IMR-90 (cell line): ENCODE data around the gene AZIN2. TPM values are rescaled to one million over a fixed set of nuclear protein-coding genes. Genes with fewer than 3 reads are reported as not detected.
A peak's percentile ranks its signal among the peaks of the same experiment; 100 is the strongest.

Experiments used
- ATAC-seq: fragments of 200-7000 bp; cut with Tn5 transposase; 2 replicates; pipeline ENCODE4 v1.9.1; 2020; ENCODE audit warnings: low read depth, mild to moderate bottlenecking, moderate library complexity
- BruUV-seq: library from RNA; stranded (reverse); fragments of 400-500 nt; replicated peaks from 2 replicates; lab custom pipeline; 2021; lab: Mats Ljungman, UMichigan
- CTCF ChIA-PET: fragments of 300-600 bp; formaldehyde crosslinking; extraction: SDS; loops from one replicate; lab custom pipeline; 2021; ENCODE audit warnings: antibody characterized with exemption; lab: Yijun Ruan, JAX
- POLR2A ChIA-PET: fragments of 300-600 bp; sonication (Branson Sonifier 250); formaldehyde crosslinking; loops from one replicate; lab custom pipeline; 2022; ENCODE audit warnings: antibody characterized with exemption; ENCODE audit not compliant: unreplicated experiment; lab: Charles Lee
- DNase-seq: peaks from one replicate; pipeline ENCODE4 v3.0.0; 2013
- H2AFZ ChIP-seq: replicated peaks from 2 replicates; pipeline ENCODE3; 2013; ENCODE audit warnings: low read length, mild to moderate bottlenecking; ENCODE audit not compliant: poor library complexity
- H2AK5ac ChIP-seq: 2 replicates; pipeline ENCODE4 v1.6.1; 2013; ENCODE audit warnings: low read depth, low read length, inconsistent platforms
- H2AK9ac ChIP-seq: replicated peaks from 2 replicates; pipeline ENCODE3; 2013; ENCODE audit warnings: mild to moderate bottlenecking, low read depth, low read length, moderate library complexity; ENCODE audit not compliant: poor library complexity
- H2BK120ac ChIP-seq: 2 replicates; pipeline ENCODE4 v1.6.1; 2013; ENCODE audit warnings: low read depth, low read length, inconsistent platforms
- H2BK15ac ChIP-seq: 3 replicates; pipeline ENCODE4 v1.6.1; 2013; ENCODE audit warnings: low read depth, low read length, inconsistent platforms
- H2BK20ac ChIP-seq: 2 replicates; pipeline ENCODE4 v1.6.1; 2013; ENCODE audit warnings: low read depth, mild to moderate bottlenecking, inconsistent platforms, low read length, moderate library complexity
- H2BK5ac ChIP-seq: 2 replicates; pipeline ENCODE4 v1.6.1; 2013; ENCODE audit warnings: mild to moderate bottlenecking, low read depth, low read length, inconsistent platforms; ENCODE audit not compliant: poor library complexity, severe bottlenecking
- H3K14ac ChIP-seq: replicated peaks from 2 replicates; pipeline ENCODE4 v1.6.1; 2013; ENCODE audit warnings: low read depth, low read length, inconsistent platforms
- H3K18ac ChIP-seq: 2 replicates; pipeline ENCODE4 v1.6.1; 2013; ENCODE audit warnings: low read depth, low read length, control low read depth
- H3K23ac ChIP-seq: 2 replicates; pipeline ENCODE4 v1.6.1; 2013; ENCODE audit warnings: low read depth, low read length, inconsistent platforms
- H3K27ac ChIP-seq: 2 replicates; pipeline ENCODE4 v1.5.1; 2013; ENCODE audit warnings: mild to moderate bottlenecking, control low read depth, low read length; ENCODE audit not compliant: insufficient read depth
- H3K27me3 ChIP-seq: 2 replicates; pipeline ENCODE4 v1.6.1; 2013; ENCODE audit warnings: low read length; ENCODE audit not compliant: control insufficient read depth, insufficient read depth
- H3K36me3 ChIP-seq: 2 replicates; pipeline ENCODE4 v1.6.1; 2013; ENCODE audit warnings: low read length, mixed read lengths; ENCODE audit not compliant: control insufficient read depth, insufficient read depth
- H3K4ac ChIP-seq: 2 replicates; pipeline ENCODE4 v1.6.1; 2013; ENCODE audit warnings: low read depth, low read length, inconsistent platforms
- H3K4me1 ChIP-seq: 2 replicates; pipeline ENCODE4 v1.6.1; 2013; ENCODE audit warnings: low read length, mixed read lengths; ENCODE audit not compliant: control insufficient read depth, insufficient read depth
- H3K4me2 ChIP-seq: 2 replicates; pipeline ENCODE4 v1.6.1; 2013; ENCODE audit warnings: low read depth, mild to moderate bottlenecking, control low read depth, low read length, moderate library complexity
- H3K4me3 ChIP-seq: 2 replicates; pipeline ENCODE4 v1.5.1; 2013; ENCODE audit warnings: low read depth, mild to moderate bottlenecking, control low read depth, low read length, moderate library complexity; ENCODE audit not compliant: insufficient read depth
- H3K56ac ChIP-seq: 2 replicates; pipeline ENCODE4 v1.6.1; 2013; ENCODE audit warnings: low read length, inconsistent platforms; ENCODE audit not compliant: insufficient read depth; ENCODE audit errors: extremely low read depth
- H3K79me1 ChIP-seq, 2 experiments: 2 replicates each; pipeline ENCODE4 v1.6.1; 2013; ENCODE audit warnings: low read length in 2 of 2, inconsistent platforms in 1 of 2, low read depth in 1 of 2
- H3K9ac ChIP-seq: 2 replicates; pipeline ENCODE4 v1.6.1; 2013; ENCODE audit warnings: low read depth, low read length, control low read depth
- H3K9me1 ChIP-seq: 2 replicates; pipeline ENCODE4 v1.6.1; 2013; ENCODE audit warnings: low read length, inconsistent platforms; ENCODE audit not compliant: insufficient read depth
- H3K9me3 ChIP-seq: 2 replicates; pipeline ENCODE4 v1.6.1; 2013; ENCODE audit warnings: low read length; ENCODE audit not compliant: control insufficient read depth, insufficient read depth
- H4K20me1 ChIP-seq: 2 replicates; pipeline ENCODE4 v1.6.1; 2013; ENCODE audit warnings: low read length, inconsistent platforms; ENCODE audit not compliant: insufficient read depth
- H4K5ac ChIP-seq: 2 replicates; pipeline ENCODE4 v1.6.1; 2013; ENCODE audit warnings: mild to moderate bottlenecking, low read depth, low read length, control low read depth
- H4K8ac ChIP-seq, 2 experiments: 2 replicates each; pipeline ENCODE4 v1.6.1; 2013; ENCODE audit warnings: low read depth in 2 of 2, low read length in 2 of 2, control low read depth in 1 of 2, inconsistent platforms in 1 of 2
- H4K91ac ChIP-seq: 2 replicates; pipeline ENCODE4 v1.6.1; 2013; ENCODE audit warnings: low read depth, low read length, inconsistent platforms; ENCODE audit not compliant: insufficient read depth
- BHLHE40 ChIP-seq: fragments of 150-350 bp; IDR thresholded peaks from 2 replicates; pipeline ENCODE4 v1.6.1; 2016; ENCODE audit warnings: mild to moderate bottlenecking, low read depth, low read length
- CEBPB ChIP-seq: IDR thresholded peaks from 2 replicates; pipeline ENCODE4 v1.6.1; 2012; ENCODE audit warnings: low read depth, low read length, improper control_type of control experiment
- CHD1 ChIP-seq: IDR thresholded peaks from 2 replicates; pipeline ENCODE4 v1.6.1; 2012; ENCODE audit warnings: low read depth, low read length, improper control_type of control experiment
- FOS ChIP-seq: fragments of 150-350 bp; IDR thresholded peaks from 2 replicates; pipeline ENCODE4 v1.6.1; 2016; ENCODE audit warnings: low read depth, low read length
- MAFK ChIP-seq: IDR thresholded peaks from 2 replicates; pipeline ENCODE4 v1.6.1; 2012; ENCODE audit warnings: low read depth, low read length, improper control_type of control experiment
- MAZ ChIP-seq: IDR thresholded peaks from 2 replicates; pipeline ENCODE4 v1.6.1; 2012; ENCODE audit warnings: low read depth, mild to moderate bottlenecking, low read length, improper control_type of control experiment, moderate library complexity, borderline replicate concordance
- MXI1 ChIP-seq: IDR thresholded peaks from 2 replicates; pipeline ENCODE4 v1.6.1; 2012; ENCODE audit warnings: low read depth, mild to moderate bottlenecking, low read length, moderate library complexity, borderline replicate concordance
- NFE2L2 ChIP-seq: fragments of 150-350 bp; IDR thresholded peaks from 2 replicates; pipeline ENCODE4 v1.6.1; 2016; ENCODE audit warnings: low read depth, mild to moderate bottlenecking, low read length
- POLR2A ChIP-seq: IDR thresholded peaks from 2 replicates; pipeline ENCODE4 v1.6.1; 2012; ENCODE audit warnings: mild to moderate bottlenecking, low read depth, low read length
- RAD21 ChIP-seq: IDR thresholded peaks from 2 replicates; pipeline ENCODE4 v1.6.1; 2012; ENCODE audit warnings: low read length, improper control_type of control experiment
- RCOR1 ChIP-seq: IDR thresholded peaks from 2 replicates; pipeline ENCODE4 v1.6.1; 2012; ENCODE audit warnings: mild to moderate bottlenecking, low read length, improper control_type of control experiment; ENCODE audit not compliant: insufficient replicate concordance
- RFX5 ChIP-seq: IDR thresholded peaks from 2 replicates; pipeline ENCODE4 v1.8.0; 2012; ENCODE audit warnings: low read depth, mild to moderate bottlenecking, low read length, moderate library complexity
- SMC3 ChIP-seq: fragments of 150-350 bp; IDR thresholded peaks from 2 replicates; pipeline ENCODE4 v1.6.1; 2016; ENCODE audit warnings: low read depth, mild to moderate bottlenecking, antibody characterized with exemption, low read length, moderate library complexity
- WGBS, 2 experiments: methylation state at CpG; one replicate each; pipeline versions ENCODE4 v1.1.5 to v1.1.7; 2013; ENCODE audit warnings: missing lambda C conversion rate in 2 of 2; ENCODE audit not compliant: insufficient read length in 1 of 2; ENCODE audit errors: extremely low coverage in 2 of 2; 5-methylcytosine and 5-hydroxymethylcytosine counted together
- dilution Hi-C: fragments of 300-500 bp; cut with HindIII; formaldehyde crosslinking; loops from one replicate; pipeline ENCODE4 v1.14.3; 2018; ENCODE audit warnings: low sequenced_read_pairs; ENCODE audit not compliant: unreplicated experiment
- in situ Hi-C: fragments of 300-500 bp; cut with MboI; formaldehyde crosslinking; loops from 3 replicates; pipeline ENCODE4 v1.14.3; 2019; ENCODE audit warnings: low sequenced_read_pairs, inconsistent platforms, mixed read lengths
- intact Hi-C: fragments of 100-400 bp; cut with micrococcal nuclease; formaldehyde crosslinking; loops from 2 replicates; pipeline ENCODE4 v1.10.0; 2022
- polyA plus RNA-seq, 3 experiments: library from polyadenylated mRNA; depleted of rRNA; stranded (reverse); fragments of >200 nt; gene quantifications; 2 replicates each; pipeline ENCODE4 v1.2.3, GENCODE V29; 2012; ENCODE audit warnings: low replicate concordance in 1 of 3
- total RNA-seq: library from RNA; depleted of rRNA; stranded (reverse); fragments of >200 nt; gene quantifications from 2 replicates; pipeline ENCODE4 v1.2.3, GENCODE V29; 2012
- TF ChIP-seq, protein P1 (sequence below): conservative IDR thresholded peaks from 2 replicates; pipeline ENCODE4 v1.5.1; 2012; ENCODE audit warnings: mild to moderate bottlenecking, low read depth, low read length, improper control_type of control experiment
- TF ChIP-seq, protein P2 (sequence below): fragments of 150-350 bp; IDR thresholded peaks from 2 replicates; pipeline ENCODE4 v1.6.1; 2016; ENCODE audit warnings: low read depth, mild to moderate bottlenecking, low read length, moderate library complexity, borderline replicate concordance
- TF ChIP-seq, protein P3 (sequence below): fragments of 150-350 bp; IDR thresholded peaks from 2 replicates; pipeline ENCODE4 v1.6.1; 2017; ENCODE audit warnings: mild to moderate bottlenecking, antibody characterized with exemption, low read length, low read depth

Gene AZIN2
- total and polyA plus RNA-seq, 2 of the 4 experiments (the other 2 are of a cell fraction), result 4.7 to 8.9 TPM

DNA sequence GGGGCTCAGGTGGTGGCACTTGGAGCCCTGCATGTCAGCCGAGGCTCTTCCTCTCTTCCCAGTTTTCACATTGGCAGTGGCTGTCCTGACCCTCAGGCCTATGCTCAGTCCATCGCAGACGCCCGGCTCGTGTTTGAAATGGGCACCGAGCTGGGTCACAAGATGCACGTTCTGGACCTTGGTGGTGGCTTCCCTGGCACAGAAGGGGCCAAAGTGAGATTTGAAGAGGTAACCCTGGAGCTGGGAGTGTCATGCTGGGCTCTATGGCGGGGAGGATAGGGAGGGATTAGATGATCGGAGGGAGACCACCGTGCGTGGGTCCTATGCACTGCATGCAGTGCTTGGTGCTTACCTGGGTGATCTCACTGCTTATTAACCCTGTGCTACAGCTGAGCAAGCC is 13.5 kb downstream of the AZIN2 start:
- Histone ChIP-seq H2BK120ac (peak overlapping the region; percentile 96), H3K56ac (no peak overlapping the region), H3K79me1 (peaks cover 9 to 46% of the 10 kb centered on the region in 2 experiments), H2AFZ (peak overlapping the region; percentile 83), H3K14ac (peak overlapping the region; percentile 91), H4K5ac (peak overlapping the region; percentile 56; the same call in 1 of the 2 replicates), H4K91ac (peak overlapping the region; percentile 83), H2AK9ac (no peak overlapping the region), H2BK15ac (peak overlapping the region; percentile 98; the same call in 2 of the 3 replicates), H3K27ac (no peak overlapping the region), H3K36me3 (peaks cover 11% of the 10 kb centered on the region; the same call in 1 of the 2 replicates), H4K8ac (peak overlapping the region; percentile 51 to 81; a peak in 3 of 4 replicates), H3K9me3 (no peaks in the 10 kb centered on the region), H2BK5ac (peak overlapping the region; percentile 76), H3K9ac (no peak overlapping the region), H3K27me3 (no peaks in the 10 kb centered on the region), H3K4me1 (peaks cover 31% of the 10 kb centered on the region), H4K20me1 (no peaks in the 10 kb centered on the region), H2AK5ac (peak overlapping the region; percentile 94), H2BK20ac (peak overlapping the region; percentile 97), H3K9me1 (peaks cover 29% of the 10 kb centered on the region), H3K23ac (no peak overlapping the region; the same call in 1 of the 2 replicates), H3K18ac (no peak overlapping the region), H3K4ac (peak overlapping the region; percentile 92), H3K4me2 (no peak overlapping the region), H3K4me3 (no peak overlapping the region)
- in situ Hi-C loops (loop anchor here (10.0 to 25.0 kb wide), 2 partner anchors 370 to 518 kb away; no protein-coding TSS in a partner anchor), intact Hi-C loops (loop anchor here (10.0 kb wide), 2 partner anchors 270 to 390 kb away; partner anchors contain the start of gene SYNC), dilution Hi-C loops (no loop called here)
- POLR2A ChIA-PET, result no interaction called here
- CTCF ChIA-PET, result no interaction called here
- DNase-seq (no peak), ATAC-seq (no peak)
- TF ChIP-seq MXI1 (no peak), POLR2A (no peak), CEBPB (no peak), BHLHE40 (no peak), CHD1 (no peak), RFX5 (no peak), NFE2L2 (no peak), MAZ (no peak), RCOR1 (no peak), SMC3 (no peak), RAD21 (no peak), MAFK (no peak), FOS (no peak)
- TF ChIP-seq, protein P1, sequence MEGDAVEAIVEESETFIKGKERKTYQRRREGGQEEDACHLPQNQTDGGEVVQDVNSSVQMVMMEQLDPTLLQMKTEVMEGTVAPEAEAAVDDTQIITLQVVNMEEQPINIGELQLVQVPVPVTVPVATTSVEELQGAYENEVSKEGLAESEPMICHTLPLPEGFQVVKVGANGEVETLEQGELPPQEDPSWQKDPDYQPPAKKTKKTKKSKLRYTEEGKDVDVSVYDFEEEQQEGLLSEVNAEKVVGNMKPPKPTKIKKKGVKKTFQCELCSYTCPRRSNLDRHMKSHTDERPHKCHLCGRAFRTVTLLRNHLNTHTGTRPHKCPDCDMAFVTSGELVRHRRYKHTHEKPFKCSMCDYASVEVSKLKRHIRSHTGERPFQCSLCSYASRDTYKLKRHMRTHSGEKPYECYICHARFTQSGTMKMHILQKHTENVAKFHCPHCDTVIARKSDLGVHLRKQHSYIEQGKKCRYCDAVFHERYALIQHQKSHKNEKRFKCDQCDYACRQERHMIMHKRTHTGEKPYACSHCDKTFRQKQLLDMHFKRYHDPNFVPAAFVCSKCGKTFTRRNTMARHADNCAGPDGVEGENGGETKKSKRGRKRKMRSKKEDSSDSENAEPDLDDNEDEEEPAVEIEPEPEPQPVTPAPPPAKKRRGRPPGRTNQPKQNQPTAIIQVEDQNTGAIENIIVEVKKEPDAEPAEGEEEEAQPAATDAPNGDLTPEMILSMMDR, result no peak
- TF ChIP-seq, protein P2, sequence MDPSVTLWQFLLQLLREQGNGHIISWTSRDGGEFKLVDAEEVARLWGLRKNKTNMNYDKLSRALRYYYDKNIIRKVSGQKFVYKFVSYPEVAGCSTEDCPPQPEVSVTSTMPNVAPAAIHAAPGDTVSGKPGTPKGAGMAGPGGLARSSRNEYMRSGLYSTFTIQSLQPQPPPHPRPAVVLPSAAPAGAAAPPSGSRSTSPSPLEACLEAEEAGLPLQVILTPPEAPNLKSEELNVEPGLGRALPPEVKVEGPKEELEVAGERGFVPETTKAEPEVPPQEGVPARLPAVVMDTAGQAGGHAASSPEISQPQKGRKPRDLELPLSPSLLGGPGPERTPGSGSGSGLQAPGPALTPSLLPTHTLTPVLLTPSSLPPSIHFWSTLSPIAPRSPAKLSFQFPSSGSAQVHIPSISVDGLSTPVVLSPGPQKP, result no peak
- TF ChIP-seq, protein P3, sequence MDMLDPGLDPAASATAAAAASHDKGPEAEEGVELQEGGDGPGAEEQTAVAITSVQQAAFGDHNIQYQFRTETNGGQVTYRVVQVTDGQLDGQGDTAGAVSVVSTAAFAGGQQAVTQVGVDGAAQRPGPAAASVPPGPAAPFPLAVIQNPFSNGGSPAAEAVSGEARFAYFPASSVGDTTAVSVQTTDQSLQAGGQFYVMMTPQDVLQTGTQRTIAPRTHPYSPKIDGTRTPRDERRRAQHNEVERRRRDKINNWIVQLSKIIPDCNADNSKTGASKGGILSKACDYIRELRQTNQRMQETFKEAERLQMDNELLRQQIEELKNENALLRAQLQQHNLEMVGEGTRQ, result no peak
- 80% methylated on average over 1 of the region's 11 CpGs; no CpG with 5 or more reads in 1 of the 2 experiments for WGBS, 2 experiments
- no TSS peak for BruUV-seq
